Body of pancreas (tissue), 4 donors: ENCODE data around the gene DNMT3A. TPM values are rescaled to one million over a fixed set of nuclear protein-coding genes. Genes with fewer than 3 reads are reported as not detected.

Experiments
- ATAC-seq: fragments of 150-250 bp; one replicate; pipeline ENCODE4 v1.9.1; 2016
- DNase-seq, 4 donors: peaks; one replicate each; pipeline ENCODE4 v3.0.0-alpha.2; 2019
- H3K27ac ChIP-seq, 4 donors: fragments of 200-600 bp; sonication (generic); 1 replicate in 3 of 4; 2 replicates in 1 of 4; pipeline versions ENCODE4 v1.5.1 to v1.6.1; 2016 to 2019; ENCODE audit warnings: mild to moderate bottlenecking in 1 of 4, mixed read lengths in 1 of 4, moderate library complexity in 1 of 4
- H3K27me3 ChIP-seq, 2 donors: fragments of 200-600 bp; sonication (generic); one replicate each; pipeline ENCODE4 v1.6.0; 2016; ENCODE audit warnings: mild to moderate bottlenecking in 1 of 2
- H3K36me3 ChIP-seq, 2 donors: fragments of 200-600 bp; sonication (generic); replicated peaks in 1 of 2; 2 replicates each; pipeline ENCODE4 v1.5.1; 2016; ENCODE audit warnings: low read depth in 2 of 2; ENCODE audit not compliant: insufficient read depth in 1 of 2
- H3K4me1 ChIP-seq: fragments of 200-600 bp; sonication (generic); one replicate; pipeline ENCODE4 v1.6.0; 2016
- H3K4me3 ChIP-seq, 2 donors: fragments of 200-600 bp; sonication (generic); 1 replicate in 1 of 2; 2 replicates in 1 of 2; pipeline ENCODE4 v1.5.1; 2016 to 2019
- H3K9me3 ChIP-seq, 3 donors: fragments of 200-600 bp; sonication (generic); 1 replicate in 2 of 3; 2 replicates in 1 of 3; pipeline ENCODE4 v1.5.1; 2016
- POLR2A ChIP-seq, 3 donors: fragments of 450-650 bp; IDR thresholded peaks; one replicate each; pipeline ENCODE4 v1.6.1; 2016; ENCODE audit warnings: antibody characterized with exemption in 3 of 3, mild to moderate bottlenecking in 2 of 3
- WGBS, 2 donors: methylation state at CpG; one replicate each; pipeline ENCODE4 v1.1.5; 2017; 5-methylcytosine and 5-hydroxymethylcytosine counted together
- intact Hi-C: fragments of 100-400 bp; cut with DNase I; formaldehyde crosslinking; loops from one replicate; pipeline ENCODE4 v1.15.1; 2023
- total RNA-seq, 2 donors: library from RNA; depleted of rRNA; stranded (reverse); fragments of >200 nt; gene quantifications; one replicate each; pipeline ENCODE4 v1.1.0, GENCODE V29; 2016
- TF ChIP-seq, protein P1 (sequence below), 7 experiments: fragments of 450-650 bp in 4 of 7; fragments of 200-600 bp in 3 of 7; sonication (generic) in 3 of 7; IDR thresholded peaks; one replicate each; pipeline ENCODE4 v1.5.1; 2016 to 2019; ENCODE audit warnings: antibody characterized with exemption in 7 of 7

Gene DNMT3A
- total RNA-seq, 2 donors from 2014 or later = 18.7 to 27.4 TPM

- DNase-seq = no peak
- TF ChIP-seq, protein P1, sequence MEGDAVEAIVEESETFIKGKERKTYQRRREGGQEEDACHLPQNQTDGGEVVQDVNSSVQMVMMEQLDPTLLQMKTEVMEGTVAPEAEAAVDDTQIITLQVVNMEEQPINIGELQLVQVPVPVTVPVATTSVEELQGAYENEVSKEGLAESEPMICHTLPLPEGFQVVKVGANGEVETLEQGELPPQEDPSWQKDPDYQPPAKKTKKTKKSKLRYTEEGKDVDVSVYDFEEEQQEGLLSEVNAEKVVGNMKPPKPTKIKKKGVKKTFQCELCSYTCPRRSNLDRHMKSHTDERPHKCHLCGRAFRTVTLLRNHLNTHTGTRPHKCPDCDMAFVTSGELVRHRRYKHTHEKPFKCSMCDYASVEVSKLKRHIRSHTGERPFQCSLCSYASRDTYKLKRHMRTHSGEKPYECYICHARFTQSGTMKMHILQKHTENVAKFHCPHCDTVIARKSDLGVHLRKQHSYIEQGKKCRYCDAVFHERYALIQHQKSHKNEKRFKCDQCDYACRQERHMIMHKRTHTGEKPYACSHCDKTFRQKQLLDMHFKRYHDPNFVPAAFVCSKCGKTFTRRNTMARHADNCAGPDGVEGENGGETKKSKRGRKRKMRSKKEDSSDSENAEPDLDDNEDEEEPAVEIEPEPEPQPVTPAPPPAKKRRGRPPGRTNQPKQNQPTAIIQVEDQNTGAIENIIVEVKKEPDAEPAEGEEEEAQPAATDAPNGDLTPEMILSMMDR (IDR thresholded peaks at IDR 0.05) = no peak
- TF ChIP-seq POLR2A (IDR thresholded peaks at IDR 0.05) = no peak
Observed at GRCh38 chr2:25222477-25223121, 119.1 kb downstream of the DNMT3A start.

DNA sequence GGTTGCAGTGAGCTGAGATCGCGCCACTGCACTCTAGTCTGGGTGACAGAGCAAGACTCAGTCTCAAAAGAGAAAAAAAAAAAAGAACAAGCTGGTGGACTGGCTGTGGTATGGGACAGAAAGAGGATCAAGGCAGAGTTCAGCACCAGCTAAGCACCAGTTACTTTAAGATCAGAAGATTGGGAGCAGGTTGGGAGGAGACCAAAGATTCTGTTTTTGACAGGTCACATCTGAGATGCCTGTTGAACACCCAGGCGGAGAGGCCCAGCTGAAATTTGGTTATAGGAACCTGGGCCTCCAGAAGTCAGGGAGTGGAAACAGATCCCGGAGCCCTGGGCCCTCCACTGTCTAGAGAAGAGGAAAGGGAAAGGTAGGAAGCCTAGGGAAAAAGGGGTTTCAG is 120.1 kb downstream of the DNMT3A start:
- Histone ChIP-seq H3K4me3 (no peak overlapping the region), H3K9me3 (no peaks in the 10 kb centered on the region), H3K27ac (no peak overlapping the region), H3K27me3 (no peaks in the 10 kb centered on the region), H3K4me1 (peaks cover 2% of the 10 kb centered on the region), H3K36me3 (no peaks in the 10 kb centered on the region)
- no peak for TF ChIP-seq POLR2A (IDR thresholded peaks at IDR 0.05)
- TF ChIP-seq, protein P1 (IDR thresholded peaks at IDR 0.05) = no peak
- 91 to 96% methylated on average over 4 of the region's 4 CpGs for WGBS, 2 donors
- ATAC-seq (no peak), DNase-seq (no peak)
- intact Hi-C loops = no loop called here

More at GRCh38 chr2:25222477-25223121, 119.1 kb downstream of the DNMT3A start:
- intact Hi-C loops = no loop called here
- H3K36me3 ChIP-seq = no peaks in the 10 kb centered on the region
- H3K9me3 ChIP-seq = no peaks in the 10 kb centered on the region
- H3K4me3 ChIP-seq = no peak overlapping the region
- no peak overlapping the region for H3K27ac ChIP-seq
- no peak for ATAC-seq
- no peaks in the 10 kb centered on the region for H3K27me3 ChIP-seq
- H3K4me1 ChIP-seq = no peaks in the 10 kb centered on the region
- 74 to 77% methylated on average over 5 of the region's 5 CpGs for WGBS, 2 donors

DNA sequence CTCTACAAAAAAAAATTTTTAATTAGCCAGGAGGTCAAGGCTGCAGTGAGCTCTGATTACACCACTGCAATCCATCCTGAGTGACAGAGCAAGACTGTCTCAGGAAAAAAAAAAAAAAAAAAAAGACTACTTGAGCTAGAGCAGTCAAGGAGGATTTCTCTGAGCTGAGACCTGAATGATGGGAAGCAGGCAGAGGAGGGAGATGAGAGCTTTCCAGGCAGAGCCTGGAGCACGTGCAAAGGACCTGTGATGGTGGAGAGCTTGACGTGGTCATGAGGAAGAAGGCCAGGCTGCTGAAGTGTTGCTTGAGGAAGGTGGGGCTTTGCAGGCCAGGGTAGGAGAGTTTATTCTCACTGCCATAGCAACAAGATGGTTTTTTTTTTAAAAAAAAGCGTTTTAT is 121.4 kb downstream of the DNMT3A start:
- Histone ChIP-seq H3K9me3 (no peaks in the 10 kb centered on the region), H3K4me3 (no peak overlapping the region), H3K27ac (no peak overlapping the region), H3K4me1 (peaks cover 3% of the 10 kb centered on the region), H3K36me3 (no peaks in the 10 kb centered on the region), H3K27me3 (no peaks in the 10 kb centered on the region)
- DNase-seq (no peak), ATAC-seq (no peak)
- intact Hi-C loops = no loop called here
- whole genome bisulfite sequencing, 2 donors = 81 to 89% methylated on average over 3 of the region's 3 CpGs
- no peak for TF ChIP-seq POLR2A (IDR thresholded peaks at IDR 0.05)

GRCh38 chr2:25219621-25220020 is 122.1 kb downstream of the DNMT3A start:
- H3K27me3 ChIP-seq = no peaks in the 10 kb centered on the region
- intact Hi-C loops = no loop called here
- no peak for TF ChIP-seq POLR2A (IDR thresholded peaks at IDR 0.05)
- TF ChIP-seq, protein P1 (IDR thresholded peaks at IDR 0.05) = no peak
- H3K9me3 ChIP-seq = no peaks in the 10 kb centered on the region
- no peak for DNase-seq
- WGBS, 2 donors = 66 to 77% methylated on average over 3 of the region's 3 CpGs
- ATAC-seq = no peak
- no peak overlapping the region for H3K27ac ChIP-seq
- no peaks in the 10 kb centered on the region for H3K36me3 ChIP-seq
- H3K4me1 ChIP-seq = peaks cover 3% of the 10 kb centered on the region
- H3K4me3 ChIP-seq = no peak overlapping the region

- TF ChIP-seq, protein P1 (IDR thresholded peaks at IDR 0.05) = no peak
- TF ChIP-seq POLR2A (IDR thresholded peaks at IDR 0.05) = no peak
- DNase-seq (no peak), ATAC-seq (no peak)
- Histone ChIP-seq H3K27me3 (no peaks in the 10 kb centered on the region), H3K4me3 (no peak overlapping the region), H3K36me3 (no peaks in the 10 kb centered on the region), H3K27ac (no peak overlapping the region), H3K9me3 (no peaks in the 10 kb centered on the region), H3K4me1 (peaks cover 3% of the 10 kb centered on the region)
- intact Hi-C loops = no loop called here
- WGBS, 2 donors = 86 to 87% methylated on average over 3 of the region's 3 CpGs
Observed at GRCh38 chr2:25218100-25218499, 123.6 kb downstream of the DNMT3A start.
